ENCODE data around the gene FAM117A.

FAM117A gene

DNA sequence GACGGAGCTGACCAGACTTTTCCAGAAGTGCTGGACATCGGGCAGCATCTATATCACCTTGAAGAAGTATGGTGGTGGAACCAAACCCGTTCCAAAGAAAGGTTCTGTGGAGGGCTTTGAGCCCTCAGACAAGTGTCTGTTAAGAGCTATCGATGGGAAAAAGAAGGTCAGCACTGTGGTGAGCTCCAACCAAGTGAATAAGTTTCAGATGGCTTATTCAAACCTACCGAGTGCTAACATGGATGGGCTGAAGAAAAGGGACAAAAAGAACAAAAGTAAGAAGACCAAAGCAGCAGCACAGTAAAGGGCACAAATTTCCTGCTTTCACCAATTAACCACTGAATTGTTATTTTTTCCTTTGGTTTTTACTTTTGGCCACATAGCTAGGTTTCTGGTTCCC lies 31.4 kb upstream of the FAM117A start:
- no peaks in the 10 kb centered on the region for H3K9me3 ChIP-seq (replicated peaks in 1 of 2; ENCODE audit: control insufficient read depth in 2 of 2, insufficient read depth in 1 of 2, low read depth in 1 of 2, low read length in 2 of 2)
- H3K79me1 ChIP-seq (ENCODE audit: low read depth, low read length), result peaks cover 2% of the 10 kb centered on the region
- H2BK15ac ChIP-seq (ENCODE audit: low read length), result no peak overlapping the region
- H2BK120ac ChIP-seq (ENCODE audit: low read depth, low read length), result no peak overlapping the region
- DNase-seq (ENCODE audit: low spot score), result no peak
- no peak overlapping the region for H3K23ac ChIP-seq (ENCODE audit: low read depth, low read length, poor library complexity)
- H3K9ac ChIP-seq (ENCODE audit: low read depth, low read length, poor library complexity), result no peak overlapping the region
- H3K4me2 ChIP-seq (ENCODE audit: insufficient read depth, low read length, poor library complexity, severe bottlenecking), result no peak overlapping the region
- no peak overlapping the region for H2BK12ac ChIP-seq (ENCODE audit: low read length)
- H3K4me3 ChIP-seq (ENCODE audit: low read length in 2 of 2), result no peak overlapping the region
- no peak overlapping the region for H3K4ac ChIP-seq (ENCODE audit: low read length)
- H3K4me1 ChIP-seq (ENCODE audit: control insufficient read depth in 2 of 2, insufficient read depth in 1 of 2, low read depth in 1 of 2, low read length in 2 of 2), result no peaks in the 10 kb centered on the region
- no peak overlapping the region for H3K18ac ChIP-seq (ENCODE audit: low read length)
- H4K91ac ChIP-seq (ENCODE audit: low read depth, low read length, poor library complexity), result no peak overlapping the region
- H2BK5ac ChIP-seq (ENCODE audit: low read length), result no peak overlapping the region
- H3K27me3 ChIP-seq (ENCODE audit: control insufficient read depth in 3 of 3, insufficient read depth in 3 of 3, low read depth in 1 of 3, low read length in 3 of 3), result no peaks in the 10 kb centered on the region
- no peak overlapping the region for H3K27ac ChIP-seq (replicated peaks; ENCODE audit: low read length)
- no peak overlapping the region for H2AK5ac ChIP-seq (ENCODE audit: low read depth, low read length)
- H3K36me3 ChIP-seq (replicated peaks in 1 of 2; ENCODE audit: control insufficient read depth in 2 of 2, insufficient read depth in 2 of 2, low read length in 2 of 2), result peaks cover 40 to 95% of the 10 kb centered on the region in 2 donors
- H2AFZ ChIP-seq (ENCODE audit: low read length), result no peak overlapping the region
- no CpG with 5 or more reads among the region's 5 CpGs for WGBS, 2 donors (ENCODE audit: extremely low coverage in 2 of 2, insufficient read length in 2 of 2, insufficient replicate concordance in 1 of 2)
- no peak overlapping the region for H3K14ac ChIP-seq (ENCODE audit: low read length)
- H4K8ac ChIP-seq (ENCODE audit: low read depth, low read length), result no peak overlapping the region

DNA sequence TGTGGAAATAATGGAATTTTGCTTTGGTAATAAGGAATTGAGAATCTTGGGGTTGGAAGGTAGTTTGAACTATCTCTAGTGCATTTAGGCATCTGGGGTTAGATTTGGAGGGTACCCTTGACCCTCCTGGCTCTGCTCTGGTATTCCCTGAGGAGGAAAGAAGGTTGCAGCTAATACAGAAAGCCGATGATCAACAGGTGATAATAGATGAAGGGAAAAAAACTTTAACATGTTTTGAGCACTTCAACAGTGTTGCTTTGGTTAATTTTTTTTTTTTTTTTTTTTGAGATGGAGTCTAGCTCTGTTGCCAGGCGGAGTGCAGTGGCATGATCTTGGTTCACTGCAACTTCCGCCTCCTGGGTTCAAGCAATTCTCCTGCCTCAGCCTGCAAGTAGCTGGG lies 29.4 kb upstream of the FAM117A start:
- no CpG with 5 or more reads among the region's 3 CpGs for WGBS, 2 donors (ENCODE audit: extremely low coverage in 2 of 2, insufficient read length in 2 of 2, insufficient replicate concordance in 1 of 2)
- H3K27me3 ChIP-seq (ENCODE audit: control insufficient read depth in 3 of 3, insufficient read depth in 3 of 3, low read depth in 1 of 3, low read length in 3 of 3), result no peaks in the 10 kb centered on the region
- H3K14ac ChIP-seq (ENCODE audit: low read length), result no peak overlapping the region
- peaks cover 7% of the 10 kb centered on the region for H3K79me1 ChIP-seq (ENCODE audit: low read depth, low read length)
- no peak overlapping the region for H3K23ac ChIP-seq (ENCODE audit: low read depth, low read length, poor library complexity)
- H4K91ac ChIP-seq (ENCODE audit: low read depth, low read length, poor library complexity), result no peak overlapping the region
- H3K27ac ChIP-seq (replicated peaks; ENCODE audit: low read length), result no peak overlapping the region
- H2BK5ac ChIP-seq (ENCODE audit: low read length), result no peak overlapping the region
- H2BK15ac ChIP-seq (ENCODE audit: low read length), result no peak overlapping the region
- H3K18ac ChIP-seq (ENCODE audit: low read length), result no peak overlapping the region
- H3K36me3 ChIP-seq (replicated peaks in 1 of 2; ENCODE audit: control insufficient read depth in 2 of 2, insufficient read depth in 2 of 2, low read length in 2 of 2), result peaks cover 33 to 86% of the 10 kb centered on the region in 2 donors
- no peak overlapping the region for H3K9ac ChIP-seq (ENCODE audit: low read depth, low read length, poor library complexity)
- no peak overlapping the region for H3K4me3 ChIP-seq (ENCODE audit: low read length in 2 of 2)
- H2AFZ ChIP-seq (ENCODE audit: low read length), result no peak overlapping the region
- H3K4ac ChIP-seq (ENCODE audit: low read length), result no peak overlapping the region
- no peak overlapping the region for H2BK120ac ChIP-seq (ENCODE audit: low read depth, low read length)
- H4K8ac ChIP-seq (ENCODE audit: low read depth, low read length), result no peak overlapping the region
- peaks cover 5 to 6% of the 10 kb centered on the region in 2 donors for H3K4me1 ChIP-seq (ENCODE audit: control insufficient read depth in 2 of 2, insufficient read depth in 1 of 2, low read depth in 1 of 2, low read length in 2 of 2)
- H2AK5ac ChIP-seq (ENCODE audit: low read depth, low read length), result no peak overlapping the region
- H3K4me2 ChIP-seq (ENCODE audit: insufficient read depth, low read length, poor library complexity, severe bottlenecking), result no peak overlapping the region
- H3K9me3 ChIP-seq (replicated peaks in 1 of 2; ENCODE audit: control insufficient read depth in 2 of 2, insufficient read depth in 1 of 2, low read depth in 1 of 2, low read length in 2 of 2), result no peaks in the 10 kb centered on the region
- H2BK12ac ChIP-seq (ENCODE audit: low read length), result no peak overlapping the region
- DNase-seq (ENCODE audit: low spot score), result no peak

DNA sequence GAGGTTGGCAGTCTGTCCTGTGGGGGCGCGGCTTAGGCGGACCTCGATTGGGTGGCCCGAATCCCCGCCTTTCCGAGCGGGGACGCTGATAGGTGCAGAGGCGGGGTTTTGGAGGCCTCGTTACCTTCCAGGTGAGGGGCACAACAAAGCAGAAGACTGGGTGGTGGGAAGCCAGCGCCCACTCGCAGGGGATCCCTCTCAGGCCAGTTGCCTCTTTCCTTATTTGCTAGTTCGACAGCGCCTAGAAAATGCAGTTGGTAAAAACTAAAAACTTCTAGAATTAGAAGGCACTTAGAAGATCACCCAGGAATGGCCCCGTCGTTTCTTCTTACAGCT lies 25.3 kb upstream of the FAM117A start:
- WGBS, 2 donors (ENCODE audit: extremely low coverage in 2 of 2, insufficient read length in 2 of 2, insufficient replicate concordance in 1 of 2), result no CpG with 5 or more reads among the region's 17 CpGs
- Histone ChIP-seq H4K8ac (ENCODE audit: low read depth, low read length) (peak overlapping the region; percentile 2), H3K4ac (ENCODE audit: low read length) (no peak overlapping the region), H2AK5ac (ENCODE audit: low read depth, low read length) (no peak overlapping the region), H2AFZ (ENCODE audit: low read length) (no peak overlapping the region), H3K27ac (replicated peaks; ENCODE audit: low read length) (no peak overlapping the region), H3K18ac (ENCODE audit: low read length) (no peak overlapping the region), H3K9ac (ENCODE audit: low read depth, low read length, poor library complexity) (no peak overlapping the region), H3K79me1 (ENCODE audit: low read depth, low read length) (peaks cover 7% of the 10 kb centered on the region), H2BK5ac (ENCODE audit: low read length) (no peak overlapping the region), H3K36me3 (replicated peaks in 1 of 2; ENCODE audit: control insufficient read depth in 2 of 2, insufficient read depth in 2 of 2, low read length in 2 of 2) (peaks cover 14 to 47% of the 10 kb centered on the region in 2 donors), H3K4me1 (ENCODE audit: control insufficient read depth in 2 of 2, insufficient read depth in 1 of 2, low read depth in 1 of 2, low read length in 2 of 2) (peaks cover 10 to 11% of the 10 kb centered on the region in 2 donors), H3K4me2 (ENCODE audit: insufficient read depth, low read length, poor library complexity, severe bottlenecking) (peak overlapping the region; percentile 61), H3K14ac (ENCODE audit: low read length) (no peak overlapping the region), H3K23ac (ENCODE audit: low read depth, low read length, poor library complexity) (peak overlapping the region; percentile 92), H3K4me3 (ENCODE audit: low read length in 2 of 2) (peak overlapping the region; percentile 72 to 85), H2BK12ac (ENCODE audit: low read length) (no peak overlapping the region), H3K27me3 (ENCODE audit: control insufficient read depth in 3 of 3, insufficient read depth in 3 of 3, low read depth in 1 of 3, low read length in 3 of 3) (no peaks in the 10 kb centered on the region), H2BK120ac (ENCODE audit: low read depth, low read length) (no peak overlapping the region), H2BK15ac (ENCODE audit: low read length) (no peak overlapping the region), H3K9me3 (replicated peaks in 1 of 2; ENCODE audit: control insufficient read depth in 2 of 2, insufficient read depth in 1 of 2, low read depth in 1 of 2, low read length in 2 of 2) (no peaks in the 10 kb centered on the region), H4K91ac (ENCODE audit: low read depth, low read length, poor library complexity) (no peak overlapping the region)
- DNase-seq (ENCODE audit: low spot score), result no peak

DNA sequence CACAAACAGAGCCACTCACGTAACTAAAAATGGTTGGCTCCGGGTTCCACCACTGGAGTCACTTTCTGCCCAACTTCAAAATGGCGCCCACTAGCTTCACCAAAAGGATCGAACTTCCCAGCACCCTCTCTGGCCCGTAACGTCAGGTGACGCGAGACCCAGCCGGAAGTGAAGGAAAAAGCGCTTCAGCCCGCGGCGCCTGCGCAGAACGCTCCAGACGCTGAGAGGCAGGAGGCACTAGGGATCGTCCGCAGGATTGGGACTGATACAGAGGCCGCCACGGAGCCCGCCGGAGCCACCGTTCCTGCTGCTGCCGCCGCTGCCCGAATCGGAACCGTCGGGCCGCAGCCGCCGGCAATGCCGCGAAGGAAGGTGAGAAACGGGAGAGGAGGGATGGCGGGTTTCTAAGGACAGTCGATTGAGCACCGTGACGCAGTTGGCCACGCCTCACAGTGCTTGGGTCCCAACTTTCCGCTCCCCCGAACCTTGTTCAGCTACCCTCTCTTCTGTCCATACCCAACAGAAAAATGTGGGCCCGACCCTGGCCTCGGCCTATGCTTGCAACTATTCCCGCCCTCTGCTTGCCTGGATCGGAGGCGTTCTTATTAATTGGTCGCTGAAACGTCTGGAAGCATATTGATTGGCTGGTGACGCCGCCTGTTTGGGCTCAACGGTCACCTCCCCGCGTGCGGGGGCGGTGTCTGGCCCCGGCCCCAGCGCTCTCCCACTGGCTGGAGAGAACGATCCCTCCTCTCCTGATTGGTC lies 24.7 kb upstream of the FAM117A start, which contains the start of gene KAT7:
TSS of gene KAT7 (plus strand) at position 204 of the 765 bp plus-strand sequence. CDS start at position 358, 154 bp downstream.
- Histone ChIP-seq H3K4me3 (ENCODE audit: low read length in 2 of 2) (peak within 1 kb of the TSS; percentile 85 to 96), H3K14ac (ENCODE audit: low read length) (peak within 1 kb of the TSS; percentile 99), H2BK15ac (ENCODE audit: low read length) (no peak within 1 kb of the TSS), H3K36me3 (replicated peaks in 1 of 2; ENCODE audit: control insufficient read depth in 2 of 2, insufficient read depth in 2 of 2, low read length in 2 of 2) (peaks cover 12 to 41% of the 10 kb centered on the region in 2 donors), H3K4me1 (ENCODE audit: control insufficient read depth in 2 of 2, insufficient read depth in 1 of 2, low read depth in 1 of 2, low read length in 2 of 2) (peaks cover 10 to 11% of the 10 kb centered on the region in 2 donors), H3K4me2 (ENCODE audit: insufficient read depth, low read length, poor library complexity, severe bottlenecking) (peak within 1 kb of the TSS; percentile 72), H3K27me3 (ENCODE audit: control insufficient read depth in 3 of 3, insufficient read depth in 3 of 3, low read depth in 1 of 3, low read length in 3 of 3) (no peaks in the 10 kb centered on the region), H2BK12ac (ENCODE audit: low read length) (no peak within 1 kb of the TSS), H2AFZ (ENCODE audit: low read length) (peak within 1 kb of the TSS; percentile 88), H3K9ac (ENCODE audit: low read depth, low read length, poor library complexity) (peak within 1 kb of the TSS; percentile 94), H3K79me1 (ENCODE audit: low read depth, low read length) (peaks cover 7% of the 10 kb centered on the region), H3K27ac (replicated peaks; ENCODE audit: low read length) (peak within 1 kb of the TSS; percentile 72), H3K23ac (ENCODE audit: low read depth, low read length, poor library complexity) (peak within 1 kb of the TSS; percentile 92), H3K4ac (ENCODE audit: low read length) (peak within 1 kb of the TSS; percentile 97), H3K9me3 (replicated peaks in 1 of 2; ENCODE audit: control insufficient read depth in 2 of 2, insufficient read depth in 1 of 2, low read depth in 1 of 2, low read length in 2 of 2) (no peaks in the 10 kb centered on the region), H4K91ac (ENCODE audit: low read depth, low read length, poor library complexity) (peak within 1 kb of the TSS; percentile 56), H2AK5ac (ENCODE audit: low read depth, low read length) (peak within 1 kb of the TSS; percentile 94), H3K18ac (ENCODE audit: low read length) (peak within 1 kb of the TSS; percentile 100), H2BK5ac (ENCODE audit: low read length) (peak within 1 kb of the TSS; percentile 33), H4K8ac (ENCODE audit: low read depth, low read length) (peak within 1 kb of the TSS; percentile 2), H2BK120ac (ENCODE audit: low read depth, low read length) (peak within 1 kb of the TSS; percentile 76)
- no CpG with 5 or more reads among the region's 59 CpGs for WGBS, 2 donors (ENCODE audit: extremely low coverage in 2 of 2, insufficient read length in 2 of 2, insufficient replicate concordance in 1 of 2)
- DNase-seq (ENCODE audit: low spot score), result peak; percentile 97

Data from neuronal stem cell (in vitro differentiated cells).